Measurements from ENCODE around the gene AUNIP. TPM values are rescaled to one million over a fixed set of nuclear protein-coding genes. Genes with fewer than 3 reads are reported as not detected.
A peak's percentile ranks its signal among the peaks of the same experiment; 100 is the strongest.

Gene AUNIP
- total RNA-seq, 2 experiments from 2014 or later = 9.6 to 12.9 TPM

DNA sequence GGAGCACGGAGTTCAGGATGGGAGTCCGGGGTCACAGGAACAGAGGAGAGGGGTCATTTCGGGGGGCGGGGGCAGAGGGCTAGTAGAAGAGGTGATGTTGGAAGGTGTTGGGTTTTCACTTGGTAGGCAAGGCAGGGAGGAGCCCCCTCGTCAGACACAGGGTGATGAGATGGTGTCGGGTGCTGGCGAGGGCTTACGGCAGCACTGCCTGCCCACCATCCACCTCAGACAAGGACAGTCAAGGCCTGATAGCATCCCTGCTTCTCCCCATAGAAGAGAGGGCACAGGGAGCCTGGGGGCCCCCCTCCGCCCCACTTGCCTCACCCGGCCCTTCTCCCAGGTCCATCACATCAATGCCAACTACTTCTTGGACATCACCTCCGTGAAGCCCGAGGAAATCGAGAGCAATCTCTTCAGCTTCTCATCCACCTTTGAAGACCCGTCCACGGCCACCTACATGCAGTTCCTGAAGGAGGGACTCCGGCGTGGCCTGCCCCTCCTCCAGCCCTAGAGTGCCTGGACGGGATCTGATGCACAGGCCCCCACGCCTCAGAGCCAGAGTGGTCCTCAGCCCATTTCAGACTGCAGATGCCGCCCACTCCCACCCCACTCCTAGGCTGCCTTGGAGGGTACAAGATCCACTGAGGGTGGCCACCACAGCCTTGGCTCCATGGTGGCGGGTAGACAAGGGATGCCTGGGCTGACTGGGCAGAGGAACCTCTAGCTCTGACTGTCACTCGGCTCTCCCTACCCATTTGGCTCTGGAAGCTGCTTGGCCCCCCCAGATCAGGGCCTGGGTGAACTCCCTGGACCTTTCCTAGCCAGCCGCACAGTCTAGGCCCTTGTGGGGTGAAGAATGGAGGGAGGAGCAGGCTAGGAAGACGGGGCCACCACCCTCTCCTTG is 43.8 kb downstream of the AUNIP start:
- no peak for DNase-seq
- H3K9me3 Mint-ChIP-seq (ENCODE audit: low read depth) = no peaks in the 10 kb centered on the region
- no peaks in the 10 kb centered on the region for H3K27me3 Mint-ChIP-seq
- peaks cover 18% of the 10 kb centered on the region for H3K4me1 Mint-ChIP-seq
- ChIA-PET CTCF (interaction anchor here (0.6 kb wide), 1 partner anchor 131 kb away, joined by 3 read pairs; no protein-coding TSS in a partner anchor), POLR2A (no interaction called here)
- peaks cover 1% of the 10 kb centered on the region for H3K36me3 Mint-ChIP-seq (ENCODE audit: low read depth)
- H3K27ac Mint-ChIP-seq = no peak overlapping the region
- intact Hi-C loops (cut with DNase I, micrococcal nuclease) = loop anchor here in 1 of 2 experiments (10.0 kb wide), 2 partner anchors 391 to 571 kb away; partner anchors contain the start of genes RHCE and RSRP1
- ATAC-seq = no peak
- no peak overlapping the region for H3K4me3 Mint-ChIP-seq

DNA sequence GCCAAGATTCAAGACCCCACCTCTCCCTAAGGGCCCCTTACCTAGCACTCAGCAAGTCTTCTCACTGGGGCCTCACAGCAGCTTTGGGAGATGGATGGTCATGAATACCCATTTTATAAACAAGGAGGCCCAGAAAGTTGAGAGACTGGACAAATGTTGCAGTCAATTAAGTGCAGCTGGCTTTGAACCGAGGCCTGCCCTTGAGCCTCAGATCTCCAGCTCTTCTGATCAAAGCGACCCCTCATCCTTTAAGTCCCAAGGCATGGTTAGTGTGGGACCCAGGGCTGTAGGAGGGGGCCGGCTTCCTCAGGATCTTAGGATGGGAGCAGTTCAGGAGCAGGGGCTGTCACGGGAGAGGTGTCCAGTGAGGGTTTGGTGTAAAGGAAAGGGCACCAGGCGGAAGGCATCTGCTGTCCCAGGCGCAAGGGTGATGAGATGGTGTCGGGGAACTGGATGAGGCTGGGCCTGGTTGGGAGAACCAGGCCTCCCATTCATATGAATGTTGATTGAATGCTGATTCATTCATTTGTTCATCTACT is 44.6 kb downstream of the AUNIP start:
- ATAC-seq = no peak
- ChIA-PET POLR2A (no interaction called here), CTCF (no interaction called here)
- no peak overlapping the region for H3K4me3 Mint-ChIP-seq
- H3K4me1 Mint-ChIP-seq = peaks cover 19% of the 10 kb centered on the region
- intact Hi-C loops (cut with DNase I, micrococcal nuclease) = loop anchor here in 1 of 2 experiments (10.0 kb wide), 2 partner anchors 390 to 570 kb away; partner anchors contain the start of genes RHCE and RSRP1
- peaks cover 4% of the 10 kb centered on the region for H3K36me3 Mint-ChIP-seq (ENCODE audit: low read depth)
- DNase-seq = no peak
- H3K27ac Mint-ChIP-seq = peak overlapping the region; percentile 13
- H3K9me3 Mint-ChIP-seq (ENCODE audit: low read depth) = no peaks in the 10 kb centered on the region
- H3K27me3 Mint-ChIP-seq = no peaks in the 10 kb centered on the region

DNA sequence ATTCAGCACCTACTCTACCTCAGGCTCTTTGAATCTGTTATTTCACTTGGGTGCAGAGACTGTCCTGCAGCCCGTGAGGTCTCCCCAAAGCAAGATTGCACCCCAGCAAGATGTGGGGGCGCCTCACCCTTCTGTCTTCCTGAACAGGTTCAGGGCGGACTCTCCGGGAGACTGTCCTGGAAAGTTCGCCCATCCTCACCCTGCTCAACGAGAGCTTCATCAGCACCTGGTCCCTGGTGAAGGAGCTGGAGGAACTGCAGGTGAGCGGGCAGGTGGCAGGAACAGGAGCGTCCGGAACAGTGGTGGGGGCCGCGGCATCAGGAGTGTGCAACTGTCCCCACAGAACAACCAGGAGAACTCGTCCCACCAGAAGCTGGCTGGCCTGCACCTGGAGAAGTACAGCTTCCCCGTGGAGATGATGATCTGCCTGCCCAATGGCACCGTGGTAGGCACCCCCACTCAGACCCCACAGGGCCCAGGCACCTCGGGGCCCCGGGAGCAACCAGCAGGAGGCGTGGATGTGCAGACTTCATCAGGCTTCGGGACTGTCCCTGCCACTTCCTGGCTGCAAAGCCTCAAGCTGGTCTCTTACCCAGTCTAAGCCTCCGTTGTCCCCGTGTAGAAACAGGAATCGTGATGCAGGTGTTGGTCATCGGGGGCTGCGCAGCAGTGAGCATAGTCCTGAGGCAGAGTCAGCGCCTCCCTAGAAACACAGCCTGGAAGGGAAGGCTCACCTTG is 45.4 kb downstream of the AUNIP start:
- Mint-ChIP-seq H3K4me1 (peaks cover 19% of the 10 kb centered on the region), H3K36me3 (ENCODE audit: low read depth) (peaks cover 6% of the 10 kb centered on the region), H3K4me3 (no peak overlapping the region), H3K9me3 (ENCODE audit: low read depth) (no peaks in the 10 kb centered on the region), H3K27ac (peak overlapping the region; percentile 13), H3K27me3 (no peaks in the 10 kb centered on the region)
- DNase-seq (peak; percentile 36), ATAC-seq (no peak)
- intact Hi-C loops (cut with DNase I, micrococcal nuclease) = loop anchor here in 1 of 2 experiments (10.0 kb wide), 2 partner anchors 389 to 569 kb away; partner anchors contain the start of genes RHCE and RSRP1
- CTCF ChIA-PET = interaction anchor here (1.6 kb wide), 1 partner anchor 13 kb away, joined by 4 read pairs; no protein-coding TSS in a partner anchor
- POLR2A ChIA-PET = no interaction called here

DNA sequence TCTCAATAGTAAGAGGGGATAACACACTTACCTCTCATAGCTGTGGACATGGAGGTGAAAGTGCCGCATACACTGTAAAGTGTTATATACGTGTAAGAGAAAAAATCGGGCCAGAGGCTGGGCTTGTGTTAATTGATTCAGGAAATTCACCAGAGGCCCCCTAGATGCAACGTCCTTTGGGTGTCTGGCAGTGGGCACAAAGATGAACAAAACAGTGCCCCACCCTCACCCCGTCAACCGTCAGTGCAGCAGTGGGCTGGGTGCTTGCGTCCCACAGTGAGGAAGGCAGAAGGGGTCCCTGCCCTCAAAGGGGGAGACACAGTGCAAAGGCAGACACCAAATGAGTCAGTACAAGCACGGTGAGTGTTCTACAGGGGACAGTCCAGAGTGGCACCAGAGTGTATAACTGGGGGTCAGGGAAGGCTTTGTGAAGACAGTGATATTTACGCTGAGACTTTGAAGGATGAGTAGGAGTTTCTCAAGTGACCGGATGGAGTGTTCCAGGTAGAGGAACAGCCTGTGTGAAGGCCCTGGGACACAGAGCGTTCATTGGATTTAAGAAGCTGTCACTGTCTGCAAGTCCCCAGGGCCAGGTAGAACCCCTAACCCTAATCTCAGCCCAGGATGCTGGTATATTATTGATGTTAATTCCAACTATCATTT is 46.1 kb downstream of the AUNIP start:
- Mint-ChIP-seq H3K4me3 (no peak overlapping the region), H3K4me1 (peaks cover 12% of the 10 kb centered on the region), H3K9me3 (ENCODE audit: low read depth) (no peaks in the 10 kb centered on the region), H3K27ac (no peak overlapping the region), H3K27me3 (no peaks in the 10 kb centered on the region), H3K36me3 (ENCODE audit: low read depth) (peaks cover 6% of the 10 kb centered on the region)
- ATAC-seq (no peak), DNase-seq (no peak)
- ChIA-PET POLR2A (no interaction called here), CTCF (interaction anchor here (0.6 to 1.6 kb wide), 3 partner anchors 12 to 104 kb away, joined by 3 to 4 read pairs (median 3); no protein-coding TSS in a partner anchor)
- intact Hi-C loops (cut with DNase I, micrococcal nuclease) = loop anchor here in 1 of 2 experiments (10.0 kb wide), 2 partner anchors 388 to 568 kb away; partner anchors contain the start of genes RHCE and RSRP1

DNA sequence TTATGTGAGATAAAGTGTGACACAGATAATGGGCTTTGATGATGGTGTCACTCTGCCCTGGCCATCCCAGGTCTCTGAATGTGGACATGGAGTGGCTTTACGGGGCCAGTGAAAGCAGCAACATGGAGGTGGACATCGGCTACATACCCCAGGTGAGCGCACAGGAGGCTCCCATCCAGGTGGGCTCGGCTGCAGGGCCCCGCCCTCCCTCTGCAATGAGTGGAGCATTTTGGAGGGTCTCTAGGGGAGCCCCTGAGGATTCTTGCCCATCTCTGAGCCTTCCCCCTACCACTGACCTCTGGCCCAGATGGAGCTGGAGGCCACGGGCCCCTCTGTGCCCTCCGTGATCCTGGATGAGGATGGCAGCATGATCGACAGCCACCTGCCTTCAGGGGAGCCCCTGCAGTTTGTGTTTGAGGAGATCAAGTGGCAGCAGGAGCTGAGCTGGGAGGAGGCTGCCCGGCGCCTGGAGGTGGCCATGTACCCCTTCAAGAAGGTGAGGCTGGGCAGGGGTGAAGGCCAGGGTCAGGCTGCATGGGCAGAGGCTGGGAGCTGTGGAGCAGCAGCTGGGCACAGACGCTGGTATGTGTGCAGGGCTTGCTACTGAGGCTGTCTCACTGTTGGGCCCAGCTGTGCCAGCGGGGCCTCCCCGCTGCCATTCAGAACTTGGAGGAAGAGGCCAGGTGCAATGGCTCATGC is 47.7 kb downstream of the AUNIP start:
- Mint-ChIP-seq H3K36me3 (ENCODE audit: low read depth) (peaks cover 6% of the 10 kb centered on the region), H3K9me3 (ENCODE audit: low read depth) (no peaks in the 10 kb centered on the region), H3K27me3 (no peaks in the 10 kb centered on the region), H3K4me1 (peaks cover 5% of the 10 kb centered on the region), H3K27ac (no peak overlapping the region), H3K4me3 (no peak overlapping the region)
- ChIA-PET CTCF (interaction anchor here (0.7 to 2.3 kb wide), 14 partner anchors 10 to 677 kb away, joined by 3 to 9 read pairs (median 3); no protein-coding TSS in a partner anchor), POLR2A (no interaction called here)
- ATAC-seq (no peak), DNase-seq (no peak)
- intact Hi-C loops (cut with DNase I, micrococcal nuclease) = loop anchor here (1.0 to 10.0 kb wide), 4 partner anchors 203 to 567 kb away; partner anchors contain the start of genes RHCE (in 1 of the 2) and RSRP1 (in 1 of the 2)

DNA sequence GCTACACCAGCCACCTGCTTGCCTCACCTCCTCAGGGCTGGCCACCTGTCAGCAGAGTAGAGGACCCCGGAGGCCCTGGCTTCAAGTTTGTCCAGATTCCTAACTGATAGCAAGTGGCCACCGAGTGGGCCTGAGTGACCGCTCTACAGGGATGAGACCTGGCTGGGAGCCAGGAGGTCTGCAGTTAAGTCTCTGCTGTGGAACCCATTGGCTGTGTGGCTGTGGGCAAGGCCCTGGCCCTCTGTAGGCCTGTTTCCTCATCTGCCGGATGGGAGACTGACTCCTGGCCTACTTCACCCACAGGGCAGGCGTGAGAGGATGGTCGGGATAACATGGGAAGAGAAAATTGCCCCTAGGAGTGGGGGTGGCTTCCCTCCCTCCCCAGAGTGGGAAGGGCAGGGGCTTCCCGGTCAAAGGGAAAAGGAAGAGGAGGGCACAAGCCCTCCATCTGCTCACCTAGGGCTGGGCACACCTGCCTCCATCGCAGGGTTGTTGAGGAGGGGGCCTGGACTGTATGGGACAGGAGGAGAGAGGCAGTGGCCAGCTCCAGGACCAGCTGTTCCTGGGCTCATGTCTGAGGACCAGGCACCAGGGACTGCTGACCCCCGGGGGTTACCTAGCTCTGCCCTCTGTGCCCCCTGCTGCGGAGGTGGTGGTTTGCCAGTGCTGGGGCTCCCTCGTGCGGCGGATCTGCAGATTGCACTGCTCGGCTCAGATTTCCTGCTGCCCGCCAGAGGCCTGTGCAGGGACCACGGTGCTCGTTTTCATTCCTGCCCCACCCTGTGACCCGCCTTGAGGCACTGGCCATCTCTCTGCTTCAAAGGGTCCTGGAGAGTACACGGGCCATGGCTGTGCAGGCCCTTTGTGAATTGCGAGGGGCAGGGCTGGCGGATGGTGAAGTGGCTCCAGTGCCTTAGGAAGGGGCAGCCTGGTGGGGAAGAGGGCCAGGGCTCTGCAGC is 48.6 kb downstream of the AUNIP start:
- no peak overlapping the region for H3K4me3 Mint-ChIP-seq
- intact Hi-C loops (cut with DNase I, micrococcal nuclease) = loop anchor here (1.0 to 10.0 kb wide), 5 partner anchors 202 to 566 kb away; partner anchors contain the start of genes RHCE (in 1 of the 2) and RSRP1 (in 1 of the 2)
- H3K36me3 Mint-ChIP-seq (ENCODE audit: low read depth) = peaks cover 12% of the 10 kb centered on the region
- POLR2A ChIA-PET = no interaction called here
- no peak overlapping the region for H3K27ac Mint-ChIP-seq
- no peaks in the 10 kb centered on the region for H3K27me3 Mint-ChIP-seq
- H3K4me1 Mint-ChIP-seq = peaks cover 3% of the 10 kb centered on the region
- DNase-seq = peak; percentile 89
- peak; percentile 86 for ATAC-seq
- H3K9me3 Mint-ChIP-seq (ENCODE audit: low read depth) = no peaks in the 10 kb centered on the region
- CTCF ChIA-PET = interaction anchor here (0.5 to 2.9 kb wide), 17 partner anchors 9 to 1074 kb away, joined by 3 to 14 read pairs (median 4); no protein-coding TSS in a partner anchor

DNA sequence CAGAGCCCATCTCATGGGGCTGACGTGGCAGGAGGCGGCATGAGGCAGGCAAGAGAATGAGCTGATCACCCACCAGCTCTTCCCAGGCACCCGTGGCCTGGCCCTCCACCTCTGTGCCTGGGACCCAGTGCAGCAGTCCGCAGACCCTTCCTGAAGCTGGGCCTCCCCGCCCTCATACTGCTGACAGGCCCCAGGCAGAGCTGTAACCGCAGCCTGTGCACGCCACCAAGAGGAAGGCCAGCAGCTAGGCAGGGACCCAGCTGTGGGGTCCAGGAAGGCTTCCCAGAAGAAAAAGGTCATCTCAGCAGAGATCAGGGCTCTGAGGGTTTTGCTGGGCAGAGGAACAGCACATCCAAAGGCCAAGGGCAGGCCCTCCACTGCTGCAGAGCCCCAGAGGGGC is 49.3 kb downstream of the AUNIP start:
- ChIA-PET POLR2A (no interaction called here), CTCF (interaction anchor here (0.6 to 2.9 kb wide), 15 partner anchors 45 to 1075 kb away, joined by 3 to 14 read pairs (median 4); no protein-coding TSS in a partner anchor)
- DNase-seq (no peak), ATAC-seq (no peak)
- intact Hi-C loops (cut with DNase I, micrococcal nuclease) = loop anchor here (1.0 to 10.0 kb wide), 4 partner anchors 305 to 565 kb away; partner anchors contain the start of genes RHCE (in 1 of the 2) and RSRP1 (in 1 of the 2)
- Mint-ChIP-seq H3K36me3 (ENCODE audit: low read depth) (peaks cover 17% of the 10 kb centered on the region), H3K27me3 (no peaks in the 10 kb centered on the region), H3K4me1 (peaks cover 10% of the 10 kb centered on the region), H3K4me3 (no peak overlapping the region), H3K9me3 (ENCODE audit: low read depth) (no peaks in the 10 kb centered on the region), H3K27ac (no peak overlapping the region)

DNA sequence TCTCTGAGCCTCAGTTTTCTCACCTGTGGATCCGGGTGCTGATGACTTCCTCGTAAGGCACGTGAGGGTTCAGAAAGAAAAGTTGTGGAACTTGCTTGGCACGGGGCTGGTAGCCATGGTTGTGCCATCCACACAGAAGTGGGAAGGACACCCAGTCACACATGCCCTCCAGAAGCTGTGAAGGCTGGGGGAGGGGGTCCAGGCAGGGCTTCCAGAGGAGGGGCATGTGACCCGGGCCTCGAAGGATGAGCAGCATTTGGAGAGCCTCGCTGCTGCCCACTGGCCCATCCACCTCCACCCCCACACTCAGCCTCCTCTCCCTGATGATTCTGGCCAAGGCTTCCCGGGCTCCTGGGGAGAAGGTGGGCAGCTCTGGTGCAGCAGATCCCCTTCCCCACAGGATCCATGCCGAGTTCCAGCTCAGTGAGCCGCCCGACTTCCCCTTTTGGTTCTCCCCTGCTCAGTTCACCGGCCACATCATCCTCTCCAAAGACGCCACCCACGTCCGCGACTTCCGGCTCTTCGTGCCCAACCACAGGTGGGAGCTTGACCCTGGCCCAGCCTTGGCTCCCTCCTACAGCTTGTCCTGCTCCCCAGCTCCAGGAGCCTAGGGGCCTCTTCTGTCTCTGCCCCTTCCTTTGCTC is 49.9 kb downstream of the AUNIP start:
- DNase-seq = no peak
- no peaks in the 10 kb centered on the region for H3K9me3 Mint-ChIP-seq (ENCODE audit: low read depth)
- no peak for ATAC-seq
- H3K27ac Mint-ChIP-seq = no peak overlapping the region
- H3K36me3 Mint-ChIP-seq (ENCODE audit: low read depth) = peaks cover 18% of the 10 kb centered on the region
- POLR2A ChIA-PET = no interaction called here
- H3K4me1 Mint-ChIP-seq = peaks cover 15% of the 10 kb centered on the region
- CTCF ChIA-PET = interaction anchor here (0.6 to 2.9 kb wide), 15 partner anchors 45 to 864 kb away, joined by 3 to 14 read pairs (median 4); no protein-coding TSS in a partner anchor
- no peak overlapping the region for H3K4me3 Mint-ChIP-seq
- H3K27me3 Mint-ChIP-seq = no peaks in the 10 kb centered on the region
- intact Hi-C loops (cut with DNase I, micrococcal nuclease) = no loop called here
